Activated CD8-positive, alpha-beta memory T cell treated with anti-CD3 and anti-CD28 coated beads, Interleukin-2, amount 50 U/mL, for 4 hours (primary cell): ENCODE data around the gene MYEOV.
A peak's percentile ranks its signal among the peaks of the same experiment; 100 is the strongest.

Source experiments
- DNase-seq: peaks from one replicate; pipeline ENCODE4 v3.0.0-alpha.2; 2020

The MYEOV gene

DNA sequence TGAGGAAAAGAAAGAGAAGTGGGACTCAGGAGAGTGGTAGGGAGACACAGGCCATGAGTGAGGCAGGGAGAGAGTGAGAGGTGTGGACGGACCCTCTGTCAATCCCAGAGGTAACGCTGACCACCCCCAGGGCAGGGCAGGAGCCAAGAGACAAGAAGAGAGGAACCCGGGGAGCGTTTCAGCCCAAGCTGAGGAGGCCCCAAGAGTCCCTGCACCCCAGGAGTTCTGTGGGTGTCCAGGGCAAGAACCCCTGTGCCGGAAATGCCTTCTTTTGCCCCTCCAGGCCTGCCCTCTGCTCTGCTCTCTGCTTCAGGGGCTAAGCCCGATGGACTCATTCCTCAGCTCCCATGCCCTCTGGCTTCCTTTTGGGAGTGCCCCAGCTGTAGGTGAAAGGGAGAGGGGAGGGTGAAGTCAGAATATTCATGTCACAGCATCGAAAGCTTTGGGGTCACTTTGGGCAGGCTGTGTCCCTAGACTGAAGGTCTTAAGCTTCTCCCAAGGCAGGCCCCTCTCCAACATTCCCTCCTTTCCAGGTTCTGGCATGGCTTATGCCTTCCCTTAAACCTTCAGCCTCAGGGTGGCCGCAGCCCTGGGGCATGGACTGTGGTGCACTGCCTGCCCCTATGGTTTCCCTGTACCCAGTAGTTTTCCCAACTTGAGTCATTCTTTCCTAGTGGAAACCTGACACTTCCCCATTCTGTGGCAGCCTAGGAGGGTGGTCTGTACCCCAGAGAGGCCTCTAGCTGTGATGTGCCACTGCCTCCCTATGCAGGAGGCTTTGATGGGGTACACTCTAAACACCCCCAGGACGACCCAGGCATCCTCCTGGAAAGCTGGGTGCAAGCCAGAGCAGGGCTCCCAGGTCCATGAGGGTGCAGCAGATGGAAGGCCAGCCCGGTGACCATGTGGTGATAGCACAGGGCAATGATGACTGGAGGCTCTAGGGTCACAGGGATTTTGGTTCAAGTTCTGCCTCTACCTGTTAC, 27.1 kb downstream of the MYEOV start:
- DNase-seq, result no peak

DNA sequence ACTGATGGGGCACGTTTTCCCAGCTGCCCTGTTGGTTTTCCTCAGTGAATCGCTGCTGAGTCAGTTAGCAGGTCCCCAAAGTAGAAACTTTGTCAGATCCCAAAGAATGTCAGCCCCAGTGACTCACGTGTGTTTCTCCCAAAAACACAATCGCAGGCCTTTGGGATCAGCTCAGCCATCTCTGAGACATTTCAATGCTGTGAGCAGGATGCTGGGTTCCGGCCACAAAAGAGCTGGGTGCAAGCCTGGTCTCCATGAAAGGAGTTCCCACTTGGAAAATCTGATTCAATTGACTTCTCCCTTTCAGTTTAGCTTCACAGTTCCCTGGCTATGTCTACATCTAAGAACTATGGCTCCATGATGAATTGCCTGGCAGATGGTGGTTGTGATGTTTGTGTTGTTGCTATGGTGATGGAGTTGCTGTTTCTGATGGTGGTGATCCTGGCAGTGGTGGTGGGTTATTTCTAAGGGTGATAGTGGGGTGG, 28.0 kb downstream of the MYEOV start:
- no peak for DNase-seq

DNA sequence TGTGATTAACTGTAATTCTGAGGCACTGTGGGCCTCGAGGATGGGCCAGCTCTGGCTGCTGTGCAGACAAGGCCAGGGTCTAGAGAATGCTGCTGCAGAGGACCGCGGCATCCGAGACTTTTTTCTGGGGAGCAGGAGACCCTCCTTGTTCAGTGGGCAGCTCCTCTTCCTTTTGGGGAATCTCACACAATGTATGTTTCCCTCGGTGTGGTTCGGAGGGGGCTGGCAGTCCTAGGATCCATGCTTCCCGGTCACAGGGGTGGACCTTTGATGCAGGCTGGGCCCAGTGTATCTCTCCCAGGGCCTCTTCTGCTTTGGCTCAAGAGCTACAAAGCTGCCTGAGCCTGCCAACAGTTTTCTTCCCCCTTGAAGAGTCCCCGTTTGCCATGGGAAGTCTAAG, 31.5 kb downstream of the MYEOV start:
- no peak for DNase-seq

DNA sequence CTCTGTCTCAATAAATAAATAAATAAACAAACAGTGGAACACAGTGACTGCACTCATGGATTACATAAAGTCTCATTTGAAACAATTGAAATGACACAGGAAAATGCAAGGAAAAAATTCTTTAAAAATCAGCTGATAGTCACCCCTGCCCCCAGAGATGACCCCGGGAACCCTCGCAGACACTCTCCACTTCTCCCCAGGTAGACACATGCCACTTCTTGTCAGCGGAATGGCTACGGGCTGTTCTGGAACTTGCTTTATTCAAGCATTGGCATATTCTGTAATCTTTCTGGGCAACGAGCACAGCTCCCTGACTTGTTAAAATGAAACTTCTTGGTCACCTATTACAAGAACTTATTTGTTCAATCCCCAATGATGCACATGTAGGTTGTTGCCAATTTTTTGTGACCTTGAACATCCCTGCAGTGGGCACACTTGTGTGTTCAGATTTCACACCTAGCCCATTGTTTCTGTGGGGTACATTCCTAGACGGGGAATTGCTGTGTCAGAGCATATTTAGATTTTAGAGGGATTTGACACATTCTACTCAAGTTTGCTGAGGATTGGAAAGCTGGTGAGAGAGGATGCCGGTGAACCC, 32.8 kb downstream of the MYEOV start:
- no peak for DNase-seq

DNA sequence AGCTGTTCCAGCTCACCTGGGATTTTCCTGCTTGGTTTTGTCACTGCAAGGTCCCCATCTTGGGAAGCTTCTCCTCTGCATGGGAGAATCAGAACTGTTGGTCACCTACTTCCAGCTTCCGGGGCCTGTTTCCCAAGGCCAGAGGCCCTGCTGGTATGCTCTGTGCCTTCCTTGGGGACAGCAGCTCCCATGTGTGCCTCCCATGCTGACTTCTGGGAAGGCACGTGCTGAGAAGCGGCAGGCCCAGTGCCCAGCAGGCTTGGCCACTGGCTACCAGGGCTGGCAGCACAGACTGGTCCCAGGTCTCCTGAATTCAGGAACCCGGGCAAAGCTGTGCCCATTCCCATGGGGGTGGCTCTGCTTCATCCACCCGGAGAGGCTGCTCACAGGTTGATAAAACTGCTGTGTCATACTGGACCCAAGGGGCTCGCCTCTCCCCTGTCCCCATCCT, 33.8 kb downstream of the MYEOV start:
- no peak for DNase-seq

DNA sequence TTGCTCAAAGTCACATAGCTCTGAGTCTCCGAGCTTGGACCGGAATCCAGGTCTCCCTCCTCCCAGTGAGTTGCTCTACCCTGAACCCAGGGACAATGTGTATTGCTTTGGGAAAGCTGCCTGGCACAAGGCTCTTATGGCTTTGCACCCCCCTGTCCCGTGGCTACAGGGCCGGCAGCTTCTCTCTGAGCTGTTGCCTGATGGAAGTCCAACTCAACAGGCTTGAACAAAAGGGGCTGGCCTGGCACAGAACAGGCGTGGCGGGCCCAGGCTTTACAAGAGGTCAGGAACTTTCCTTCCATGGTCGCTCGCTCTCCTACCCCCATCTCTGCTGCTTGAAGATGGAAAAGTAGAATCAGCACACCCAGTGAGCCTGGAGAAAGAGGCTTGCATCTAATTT, 34.3 kb downstream of the MYEOV start:
- no peak for DNase-seq

DNA sequence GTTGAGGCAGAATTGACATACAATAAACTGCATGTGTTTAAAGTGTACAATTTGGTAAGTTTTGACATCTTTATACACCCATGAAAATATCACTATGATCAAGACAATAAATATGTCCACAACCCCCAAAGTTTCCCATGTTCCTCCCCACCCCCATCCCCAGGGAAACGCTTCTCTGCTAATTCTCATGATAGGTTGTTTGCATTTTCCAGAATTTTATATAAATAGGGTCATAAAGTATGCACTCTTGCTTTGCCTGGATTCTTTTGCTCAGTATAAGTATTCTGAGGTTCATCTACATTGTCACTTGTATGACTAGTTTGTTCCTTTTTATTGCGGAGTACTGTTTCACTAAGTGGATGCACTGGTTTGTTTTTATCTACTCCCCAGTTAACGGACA, 35.6 kb downstream of the MYEOV start:
- DNase-seq, result no peak

DNA sequence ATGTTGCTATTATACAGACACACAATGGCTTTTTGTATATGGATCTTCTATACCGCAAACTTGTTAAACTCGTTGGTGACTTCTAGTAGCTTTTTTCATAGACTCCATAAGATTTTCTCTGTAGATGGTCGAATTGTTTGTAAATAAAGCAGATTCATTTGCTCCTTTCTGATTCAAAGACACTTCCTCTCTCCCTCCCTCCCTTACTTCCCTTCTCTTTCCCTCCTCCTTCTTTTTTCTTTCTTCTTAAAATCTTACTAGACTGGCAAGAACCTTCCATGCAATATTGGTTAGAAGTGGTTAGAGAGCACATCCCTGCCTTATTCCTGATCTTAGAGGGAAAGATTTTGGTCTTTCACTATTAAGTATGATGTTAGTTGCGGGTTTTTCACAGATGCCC, 36.4 kb downstream of the MYEOV start:
- DNase-seq, result no peak

DNA sequence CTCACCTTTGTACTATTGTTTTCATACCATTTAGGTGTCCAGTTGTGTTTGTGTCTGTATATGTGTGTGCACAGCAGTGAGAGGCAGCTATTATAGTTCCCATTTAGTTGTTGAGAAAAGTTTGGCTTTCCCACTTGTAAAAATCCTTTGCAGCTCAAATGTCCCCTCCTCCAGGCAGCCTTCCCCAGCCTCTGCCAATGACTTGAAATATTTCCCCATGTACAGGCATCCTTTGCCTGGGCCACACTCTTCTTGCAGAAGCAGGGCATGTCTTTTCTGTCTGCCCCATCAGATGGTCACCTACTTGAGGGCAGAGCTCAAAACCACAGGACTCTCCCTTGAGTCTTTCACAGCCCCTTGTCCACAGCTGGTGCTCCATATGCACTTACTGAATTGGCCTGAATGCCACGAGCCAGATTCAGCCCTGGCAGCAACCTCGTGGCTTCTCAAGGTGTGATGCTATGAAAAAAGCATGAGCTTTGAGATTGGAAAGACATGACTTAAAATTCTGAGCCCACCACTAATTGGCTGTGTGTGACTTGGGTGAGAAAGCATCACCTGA, 39.3 kb downstream of the MYEOV start:
- DNase-seq, result no peak

DNA sequence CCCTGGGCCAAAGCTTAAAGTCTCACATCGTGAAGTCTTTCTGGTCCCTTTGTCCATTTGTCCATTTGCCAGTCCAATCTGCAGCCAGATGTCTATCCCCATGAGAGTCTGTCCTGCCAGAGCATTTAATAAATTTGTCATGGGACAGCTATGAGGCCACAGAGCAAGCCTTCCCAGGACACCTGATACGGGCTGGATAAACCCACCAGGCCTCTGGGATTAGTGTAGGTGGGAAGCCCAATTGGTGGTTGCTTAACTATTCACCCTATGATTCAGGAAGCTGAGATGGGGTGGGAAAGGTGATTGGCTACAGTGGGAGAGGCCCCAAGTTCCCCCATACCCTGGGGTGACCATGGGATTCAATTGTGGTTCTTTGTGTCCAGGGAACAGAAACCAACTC, 39.9 kb downstream of the MYEOV start:
- no peak for DNase-seq

DNA sequence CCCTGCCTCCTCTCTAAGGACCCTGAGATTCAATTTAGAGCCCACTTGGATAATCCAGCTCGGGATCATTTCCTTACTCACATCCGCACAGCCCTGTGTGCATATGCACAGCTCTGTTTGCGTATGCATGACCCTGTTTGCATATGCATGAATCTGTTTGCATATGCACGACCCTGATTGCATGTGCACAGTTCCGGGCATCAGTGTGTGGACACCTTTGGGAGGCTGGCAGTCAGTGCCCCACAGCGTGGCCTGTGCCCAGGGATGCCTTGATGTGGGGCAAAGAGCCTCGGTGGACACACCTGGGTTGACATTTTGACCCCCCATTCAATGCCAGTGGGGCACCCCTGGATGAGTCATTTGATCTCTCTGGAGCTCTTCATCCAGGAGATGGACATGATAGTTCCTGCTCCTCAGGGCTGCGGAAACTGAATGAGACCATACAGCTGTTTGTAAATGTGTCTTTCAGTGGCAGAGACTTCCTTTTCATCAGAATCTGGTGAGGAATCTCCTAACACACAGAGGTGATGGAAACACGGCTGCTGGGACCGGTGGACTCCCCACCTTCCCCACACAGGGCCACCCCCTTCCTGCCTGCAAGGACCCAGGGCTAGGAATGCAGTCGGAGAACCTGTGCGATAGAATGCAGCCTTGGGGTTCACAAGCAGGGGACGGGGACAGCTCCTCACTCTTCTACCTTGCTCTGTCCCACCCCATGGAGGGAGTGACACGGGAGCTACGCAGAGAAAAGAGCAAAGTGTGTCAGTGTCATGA, 41.2 kb downstream of the MYEOV start:
- no peak for DNase-seq

DNA sequence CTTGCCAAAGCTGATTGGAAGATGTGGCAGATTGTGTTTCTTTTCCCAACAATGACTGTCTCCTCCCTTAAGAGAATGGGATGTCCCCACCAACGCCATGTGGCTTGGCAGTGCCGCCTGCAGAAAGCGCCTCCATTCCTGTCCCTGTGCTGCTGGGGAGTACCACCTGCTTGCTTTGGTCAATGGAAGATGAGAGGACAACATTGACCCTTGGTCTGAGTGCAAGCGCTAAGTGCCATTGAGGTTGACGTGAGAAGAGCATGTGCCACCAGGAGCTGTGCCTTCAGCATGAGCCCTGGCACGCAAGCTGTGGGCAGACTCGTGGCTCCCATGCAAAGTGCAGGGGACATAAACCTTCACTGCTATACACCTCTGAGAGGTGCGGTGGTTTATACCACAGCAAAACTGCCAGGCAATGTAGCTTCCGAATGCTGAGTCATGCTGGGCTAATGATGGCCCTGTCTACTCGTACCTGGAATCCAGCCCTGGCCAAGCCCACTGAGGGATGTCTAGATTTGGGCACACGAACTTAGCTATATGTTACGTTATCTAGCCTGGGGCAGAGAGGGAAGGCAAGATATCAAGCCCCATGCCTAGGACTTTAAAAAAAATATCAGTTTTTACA, 41.9 kb downstream of the MYEOV start:
- no peak for DNase-seq

DNA sequence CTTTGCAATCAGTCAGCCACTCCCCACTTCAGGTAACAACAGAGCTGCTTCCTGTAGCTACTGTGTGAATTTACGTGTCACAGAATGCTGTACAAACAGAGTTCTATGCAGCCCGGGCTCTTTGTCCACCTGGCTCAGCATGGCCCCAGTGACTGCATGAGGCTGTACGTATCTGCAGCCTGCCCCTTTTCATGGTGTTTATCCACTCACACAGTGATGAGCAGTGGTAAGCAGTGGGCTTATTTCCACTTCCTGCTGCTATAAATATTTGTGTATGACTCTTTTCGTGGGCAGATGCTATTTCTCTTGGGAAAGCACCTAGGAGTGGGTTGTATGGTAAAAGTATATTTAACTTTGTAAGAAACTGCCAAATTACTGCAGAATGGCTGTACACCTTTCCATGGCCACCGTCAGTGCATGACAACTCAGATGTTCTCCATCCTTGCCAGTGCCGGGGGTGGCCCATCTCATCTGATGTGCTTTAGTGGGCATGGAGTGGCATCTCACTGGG, 43.3 kb downstream of the MYEOV start:
- peak; percentile 48 for DNase-seq

DNA sequence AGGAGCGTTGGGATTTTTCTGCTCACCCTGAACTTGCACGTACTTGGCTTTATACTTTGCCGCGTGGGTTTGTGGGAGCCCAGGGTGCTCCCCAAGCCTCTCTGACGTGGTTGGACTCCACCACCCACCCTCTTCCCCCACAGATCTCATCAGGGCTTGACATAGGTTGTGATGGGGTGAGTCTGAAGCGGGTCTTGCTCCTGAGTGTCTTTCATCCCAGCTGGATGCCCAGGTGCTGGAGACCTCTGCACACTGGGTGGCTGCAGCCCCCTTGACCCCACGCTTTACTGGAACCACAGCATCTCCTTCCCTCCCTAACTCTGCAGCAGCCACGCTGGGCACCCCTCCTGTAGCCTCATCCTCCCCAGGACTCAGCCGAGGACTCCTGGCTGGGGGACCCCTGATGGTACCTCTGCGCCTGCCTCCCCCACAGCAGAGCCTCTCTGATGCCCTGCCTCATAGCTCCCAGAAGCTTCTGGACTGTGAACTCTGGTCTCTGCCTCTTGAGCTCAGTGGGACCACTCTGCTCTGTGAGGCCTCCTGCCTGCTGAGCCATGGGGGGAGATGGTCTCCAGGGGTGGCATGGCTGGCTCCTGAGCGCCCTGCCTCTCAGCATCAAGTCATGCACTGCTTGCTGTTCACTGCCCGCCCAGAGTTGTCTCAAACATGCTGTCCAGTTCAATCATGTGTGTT, 45.2 kb downstream of the MYEOV start:
- DNase-seq, result no peak

DNA sequence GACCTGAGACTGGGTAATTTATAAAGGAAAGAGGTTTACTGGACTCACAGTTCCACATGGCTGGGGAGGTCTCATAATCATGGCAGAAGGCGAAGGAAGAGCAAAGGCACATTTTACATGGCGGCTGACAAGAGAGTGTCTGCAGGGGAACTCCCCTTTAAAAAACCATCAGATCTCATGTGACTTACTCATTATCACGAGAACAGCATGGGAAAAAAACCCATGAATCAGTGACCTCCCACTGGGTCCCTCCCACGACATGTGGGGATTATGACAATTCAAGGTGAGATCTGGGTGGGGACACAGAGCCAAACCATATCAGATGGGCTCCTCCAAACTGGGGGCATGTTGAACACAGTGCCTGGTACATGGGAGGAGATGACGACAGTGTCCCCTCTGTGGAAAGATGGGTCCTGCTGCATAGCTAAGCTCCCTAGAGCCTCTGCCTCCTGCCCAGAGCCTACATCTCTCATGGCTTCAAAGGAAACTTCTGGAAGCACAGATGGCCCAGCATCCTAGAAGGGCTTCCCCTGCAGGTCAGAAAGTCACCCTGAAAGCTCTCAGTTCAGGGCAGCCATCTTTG, 46.1 kb downstream of the MYEOV start:
- no peak for DNase-seq

DNA sequence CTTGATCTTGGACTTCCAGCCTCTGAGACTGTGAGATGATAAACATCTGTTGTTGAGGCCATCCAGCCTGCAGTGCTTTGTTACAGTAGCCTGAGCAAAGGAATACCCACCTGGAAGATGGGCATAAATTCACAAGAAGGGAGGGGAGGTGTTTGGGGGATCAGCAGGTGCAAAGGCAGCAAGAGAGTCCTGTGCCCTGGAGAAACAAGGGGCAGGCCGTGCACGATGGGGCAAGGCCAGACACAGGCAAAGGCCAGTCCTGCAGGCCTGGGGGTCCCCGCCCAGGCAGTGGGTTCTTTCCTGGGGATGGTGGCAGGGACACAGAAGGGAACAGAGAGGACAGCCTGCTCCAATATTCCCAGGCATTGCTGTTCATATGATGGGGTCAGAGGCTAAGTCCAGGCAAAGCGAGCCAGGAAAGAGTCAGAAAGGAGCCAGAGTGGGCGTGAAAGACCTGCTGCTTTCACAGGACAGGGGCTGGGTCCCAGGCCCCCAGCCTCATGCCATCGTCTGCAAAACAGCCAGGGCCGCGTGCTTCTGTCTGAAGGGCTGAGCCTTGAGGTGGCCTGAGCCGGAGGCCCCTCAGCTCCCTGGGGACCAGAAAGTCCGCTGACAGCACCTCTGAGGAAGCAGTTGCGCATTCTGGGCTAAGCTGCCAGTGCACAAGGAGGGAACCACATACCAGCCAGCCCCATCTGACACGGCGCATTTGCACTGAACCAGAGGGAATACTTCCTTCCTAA, 48.8 kb downstream of the MYEOV start:
- no peak for DNase-seq

DNA sequence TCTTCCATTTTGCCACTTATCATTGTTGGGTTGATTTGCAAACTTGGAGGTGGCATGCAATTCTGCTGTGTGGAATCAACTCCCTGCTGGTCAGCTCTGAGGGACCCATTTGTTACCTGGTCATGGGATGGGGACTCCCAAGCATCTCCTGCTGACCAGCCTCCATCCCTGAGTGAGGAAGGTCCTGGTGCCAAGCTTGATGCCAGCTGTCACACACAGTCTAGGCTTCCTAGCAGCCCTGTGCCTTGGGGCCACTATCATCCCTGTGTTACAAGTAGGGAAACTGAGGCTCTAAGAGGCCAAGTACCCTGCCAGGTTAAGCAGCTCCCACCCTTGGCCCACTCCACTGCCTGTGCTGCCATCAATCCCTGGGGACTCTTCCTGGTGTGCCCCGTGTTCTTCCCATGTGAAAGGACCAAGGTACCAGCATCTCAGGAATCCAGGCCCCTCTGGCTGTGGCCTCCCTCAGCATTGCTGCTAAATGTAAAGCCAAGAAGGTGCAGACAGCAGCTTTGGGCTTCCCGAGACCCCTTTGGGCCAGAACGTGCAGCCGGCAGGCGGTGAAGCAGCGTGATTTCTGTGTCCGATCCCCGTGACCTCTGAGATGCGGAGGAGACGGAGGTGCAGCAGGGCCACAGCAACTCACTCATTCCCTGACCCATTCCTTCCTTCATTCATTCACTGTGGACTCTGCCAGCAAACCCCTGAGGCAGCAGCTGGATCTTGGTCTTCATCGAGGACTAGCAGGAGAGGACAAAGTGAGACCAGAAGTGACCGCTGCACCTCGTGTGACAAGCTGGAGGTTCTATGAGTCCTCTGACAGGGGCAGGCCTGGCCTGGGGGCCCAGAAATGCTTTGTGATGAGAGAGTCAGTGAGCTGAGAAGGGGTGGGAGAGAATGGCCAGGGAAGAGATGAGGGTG, 49.7 kb downstream of the MYEOV start:
- DNase-seq, result no peak

DNA sequence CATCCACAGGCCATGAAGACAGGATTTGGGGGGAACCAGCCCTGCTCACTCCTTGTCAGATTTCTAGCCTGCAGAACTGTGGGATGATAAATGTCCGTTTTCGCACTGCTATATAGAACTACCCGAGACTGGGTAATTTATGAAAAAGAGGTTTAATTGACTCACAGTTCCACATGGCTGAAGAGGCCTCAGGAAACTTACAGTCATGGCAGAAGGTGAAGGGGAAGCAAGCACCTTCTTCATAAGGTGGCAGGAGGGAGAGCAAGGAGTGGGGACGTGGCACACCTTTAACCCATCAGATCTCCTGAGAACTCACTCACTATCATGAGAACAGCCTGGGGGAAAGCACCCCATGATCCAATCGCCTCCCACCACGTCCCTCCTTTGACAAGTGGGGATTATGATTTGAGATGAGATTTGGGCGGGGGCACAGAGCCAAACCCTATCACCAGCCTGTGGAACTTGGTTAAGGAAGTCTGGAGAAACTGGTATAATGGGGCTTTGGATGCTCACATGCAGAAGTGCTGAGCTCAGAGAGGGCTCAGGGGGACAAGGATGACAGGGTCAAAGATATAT, 50.7 kb downstream of the MYEOV start:
- no peak for DNase-seq
